Right cardiac atrium (tissue), 5 donors: Measurements from ENCODE around the gene RYR2. TPM values are rescaled to one million over a fixed set of nuclear protein-coding genes. Genes with fewer than 3 reads are reported as not detected.
A peak's percentile ranks its signal among the peaks of the same experiment; 100 is the strongest.

Source experiments
- ATAC-seq, 2 donors: fragments of 200-7000 bp; cut with Tn5 transposase; one replicate each; pipeline versions ENCODE4 v1.8.0 to v1.9.1; 2020; ENCODE audit warnings: moderate library complexity in 2 of 2, mild to moderate bottlenecking in 1 of 2
- DNase-seq, 3 donors: peaks; one replicate each; pipeline ENCODE4 v3.0.0-alpha.2; 2020
- H3K27ac ChIP-seq: one replicate; pipeline ENCODE4 v1.5.1; 2013; ENCODE audit warnings: mild to moderate bottlenecking, low read length, control low read depth, moderate library complexity
- H3K27me3 ChIP-seq: one replicate; pipeline ENCODE4 v1.6.1; 2013; ENCODE audit not compliant: control insufficient read depth, insufficient read depth
- H3K4me1 ChIP-seq: one replicate; pipeline ENCODE4 v1.6.1; 2013; ENCODE audit warnings: low read length; ENCODE audit not compliant: control insufficient read depth, insufficient read depth
- H3K4me3 ChIP-seq: one replicate; pipeline ENCODE4 v1.5.1; 2013; ENCODE audit warnings: low read length, control low read depth
- H3K9me3 ChIP-seq: one replicate; pipeline ENCODE4 v1.6.1; 2013; ENCODE audit warnings: low read length; ENCODE audit not compliant: control insufficient read depth
- WGBS: extraction: QIAGEN DNeasy Blood & Tissue Kit; methylation state at CpG from one replicate; pipeline ENCODE4 v1.1.7; 2013; 5-methylcytosine and 5-hydroxymethylcytosine counted together
- intact Hi-C, 4 donors: fragments of 100-400 bp; cut with DNase I; formaldehyde crosslinking; loops; one replicate each; pipeline versions ENCODE4 v1.11.0 to v1.14.0; 2022 to 2023
- polyA plus RNA-seq: library from polyadenylated mRNA; stranded (reverse); fragments of 200-250 nt; gene quantifications from one replicate; pipeline ENCODE4 v1.2.3, GENCODE V29; 2013
- total RNA-seq, 4 donors: library from RNA; stranded (reverse); fragmentation: NEBNext Ultra II Directional; extraction: Animal tissue kit (Norgen Biotek cat#: 25700); gene quantifications; one replicate each; pipeline ENCODE4 v1.2.1, GENCODE V29; 2021
- donor health status: healthy with polysubstance abuse.
- donor health status: DM: no; HTN: yes; CAD: no.
- donor health status: DM: no; HTN: no; CAD: no.
- donor health status: DM: no; HTN: yes; CAD: no; lungs with severe emphysema.
- donor health status: DM: yes; HTN: yes; CAD: no.

The RYR2 gene
- total and polyA plus RNA-seq, 5 donors = 166 to 716 (median 487) TPM

DNA sequence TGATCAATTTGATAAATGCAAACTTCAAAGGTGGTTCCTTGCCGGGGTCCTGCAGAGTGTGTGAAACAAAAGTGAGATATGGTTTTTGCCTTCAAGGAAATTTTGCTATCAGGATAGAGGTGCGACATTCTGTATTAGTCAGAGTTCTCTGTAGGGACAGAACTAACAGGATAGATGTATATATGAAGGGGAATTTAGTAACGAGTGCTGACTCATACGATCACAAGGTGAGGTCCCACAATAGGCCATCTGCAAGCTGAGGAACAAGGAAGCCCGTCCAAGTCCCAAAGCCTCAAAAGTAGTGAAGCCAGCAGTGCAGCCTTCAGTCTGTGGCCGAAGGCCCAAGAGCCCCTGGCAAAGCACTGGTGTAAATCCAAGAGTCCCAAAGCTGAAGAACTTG, 157.0 kb downstream of the RYR2 start:
- Histone ChIP-seq H3K27ac (peak overlapping the region; percentile 75), H3K4me1 (peaks cover 1% of the 10 kb centered on the region), H3K4me3 (no peak overlapping the region), H3K27me3 (no peaks in the 10 kb centered on the region), H3K9me3 (no peaks in the 10 kb centered on the region)
- ATAC-seq = no peak
- intact Hi-C loops = no loop called here
- WGBS = 48% methylated on average over 6 of the region's 6 CpGs
- no peak for DNase-seq

DNA sequence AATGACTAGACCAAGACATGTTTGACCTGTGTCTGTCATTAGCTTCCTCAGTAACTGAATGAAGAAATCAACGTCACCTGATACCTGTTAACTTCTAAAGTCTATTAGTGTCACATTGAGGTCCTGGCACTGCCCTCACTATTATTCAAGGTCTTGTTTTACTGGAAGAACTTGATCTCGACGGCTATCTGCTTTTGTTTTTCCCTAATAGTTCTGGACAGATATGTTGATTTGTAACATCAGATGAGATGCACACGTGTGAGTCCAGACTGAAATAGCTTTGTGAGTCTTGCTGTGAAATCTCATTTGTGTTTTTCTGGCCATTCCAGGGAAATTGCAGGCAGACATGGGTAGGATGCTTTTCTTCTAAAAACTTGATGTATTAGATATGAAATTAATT, 159.2 kb downstream of the RYR2 start:
- no peak overlapping the region for H3K27ac ChIP-seq
- ATAC-seq = no peak
- H3K9me3 ChIP-seq = no peaks in the 10 kb centered on the region
- peaks cover 8% of the 10 kb centered on the region for H3K4me1 ChIP-seq
- intact Hi-C loops = no loop called here
- 58% methylated on average over 4 of the region's 4 CpGs for WGBS
- H3K27me3 ChIP-seq = no peaks in the 10 kb centered on the region
- no peak for DNase-seq
- no peak overlapping the region for H3K4me3 ChIP-seq

DNA sequence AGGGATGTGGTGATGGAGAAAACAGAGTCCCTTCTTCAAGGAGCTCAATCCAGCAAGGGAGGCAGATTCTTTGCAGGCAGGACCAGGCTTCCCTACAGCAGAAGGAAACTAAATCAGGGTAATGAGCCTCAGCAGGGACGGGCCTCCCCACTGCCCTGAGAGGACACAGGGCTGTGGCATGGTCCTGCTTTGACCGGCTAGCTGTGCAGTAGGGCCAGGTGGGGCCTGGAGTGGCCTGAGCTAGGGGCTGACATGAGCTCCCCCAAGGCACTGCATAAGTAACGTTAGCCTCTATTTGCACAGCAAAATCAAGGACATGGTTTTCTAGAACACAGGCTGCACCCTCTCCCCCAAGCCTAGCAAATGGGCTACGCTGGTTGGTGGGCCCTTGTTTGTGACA, 162.9 kb downstream of the RYR2 start:
- WGBS = 86% methylated on average over 4 of the region's 4 CpGs
- no peaks in the 10 kb centered on the region for H3K9me3 ChIP-seq

DNA sequence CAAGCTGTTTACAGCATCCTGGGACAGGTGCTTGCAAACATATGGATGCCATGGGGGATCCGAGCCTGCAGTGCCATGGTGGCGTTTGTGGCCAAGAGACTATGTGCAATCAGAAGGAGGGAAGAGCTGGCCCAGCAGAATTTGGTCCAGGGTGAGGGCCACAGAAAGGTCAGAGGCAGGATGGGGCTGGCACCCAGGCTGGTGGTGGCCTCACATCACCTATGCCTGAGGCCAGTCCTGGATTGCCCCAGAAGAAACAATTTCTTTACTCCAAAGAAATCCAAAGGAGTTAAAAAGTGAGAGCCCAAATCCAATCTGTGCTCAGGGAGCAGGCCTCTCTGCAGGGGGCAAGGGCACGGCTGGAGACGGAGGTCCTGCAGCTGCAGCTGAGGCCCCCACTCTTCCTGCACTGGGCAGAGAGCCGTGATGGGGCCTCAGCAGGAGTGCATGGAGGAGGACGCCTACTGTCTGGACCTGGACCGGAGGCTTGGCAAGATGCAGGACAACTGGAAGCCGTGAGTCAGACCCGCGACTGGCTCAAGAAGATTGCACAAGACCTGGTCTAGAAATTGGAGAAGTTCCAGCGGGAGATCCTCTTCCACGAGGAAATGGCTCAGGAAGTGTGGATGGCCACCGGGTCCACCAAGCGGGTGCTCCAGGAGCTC, 163.5 kb downstream of the RYR2 start:
- intact Hi-C loops = no loop called here
- ATAC-seq = peak; percentile 76 to 78
- no peaks in the 10 kb centered on the region for H3K27me3 ChIP-seq
- peaks cover 10% of the 10 kb centered on the region for H3K4me1 ChIP-seq
- DNase-seq = peak; percentile 83 to 84 (median 84)
- H3K4me3 ChIP-seq = no peak overlapping the region
- H3K27ac ChIP-seq = no peak overlapping the region
- 43% methylated on average over 14 of the region's 14 CpGs for WGBS
- no peaks in the 10 kb centered on the region for H3K9me3 ChIP-seq

More for the DNA sequence above, 162.9 kb downstream of the RYR2 start:
- DNase-seq = no peak
- intact Hi-C loops = no loop called here
- ATAC-seq = peak; percentile 16 to 34
- Histone ChIP-seq H3K4me1 (peaks cover 12% of the 10 kb centered on the region), H3K27ac (peak overlapping the region; percentile 9), H3K27me3 (no peaks in the 10 kb centered on the region), H3K4me3 (no peak overlapping the region)

DNA sequence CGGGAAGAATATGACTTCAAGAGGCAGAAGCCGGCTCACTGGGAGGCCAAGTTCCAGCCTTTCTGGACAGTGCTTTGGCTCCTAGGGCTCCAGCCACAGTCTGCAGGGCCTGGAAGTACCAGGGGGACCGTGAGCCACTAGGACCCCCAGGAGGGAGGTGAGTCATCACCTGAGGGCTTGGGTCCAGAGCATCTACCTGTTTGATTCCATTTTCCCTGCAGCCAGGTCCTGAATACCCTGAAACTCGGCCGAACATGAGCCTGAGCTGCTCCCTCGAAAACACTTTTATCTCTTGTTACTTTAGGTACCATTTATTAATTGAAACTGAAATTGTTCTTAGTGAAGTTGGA, 164.1 kb downstream of the RYR2 start:
- WGBS = 54% methylated on average over 6 of the region's 6 CpGs

DNA sequence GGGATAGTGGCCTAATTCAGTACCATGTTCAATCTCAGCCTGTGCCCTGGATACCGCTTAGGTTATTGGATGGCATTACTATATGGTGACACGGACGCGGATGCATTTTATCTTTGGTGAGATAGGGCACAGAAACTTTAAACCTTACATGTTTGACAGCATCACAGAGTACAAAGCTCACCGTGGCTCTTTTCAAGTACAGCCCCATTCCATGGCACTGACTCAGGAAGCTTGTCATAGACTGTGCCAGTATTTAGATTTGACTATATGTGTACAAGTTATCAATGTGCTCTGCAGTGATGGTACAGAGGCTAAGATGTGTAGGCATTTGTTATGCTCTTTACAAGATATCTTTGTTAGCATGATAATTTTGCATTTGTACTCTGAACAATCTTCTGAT, 169.0 kb downstream of the RYR2 start:
- intact Hi-C loops = no loop called here
- H3K4me1 ChIP-seq = peaks cover 7% of the 10 kb centered on the region
- ATAC-seq (peak; percentile 32 to 47), DNase-seq (no peak)
- H3K4me3 ChIP-seq = no peak overlapping the region
- H3K9me3 ChIP-seq = no peaks in the 10 kb centered on the region
- 51% methylated on average over 5 of the region's 5 CpGs for WGBS
- no peaks in the 10 kb centered on the region for H3K27me3 ChIP-seq
- H3K27ac ChIP-seq = peak overlapping the region; percentile 71

More for the DNA sequence above, 164.1 kb downstream of the RYR2 start:
- Histone ChIP-seq H3K4me3 (no peak overlapping the region), H3K9me3 (no peaks in the 10 kb centered on the region), H3K27me3 (no peaks in the 10 kb centered on the region), H3K27ac (no peak overlapping the region), H3K4me1 (peaks cover 14% of the 10 kb centered on the region)
- DNase-seq (no peak), ATAC-seq (peak in 1 of 2 donors; percentile 14)
- intact Hi-C loops = no loop called here

DNA sequence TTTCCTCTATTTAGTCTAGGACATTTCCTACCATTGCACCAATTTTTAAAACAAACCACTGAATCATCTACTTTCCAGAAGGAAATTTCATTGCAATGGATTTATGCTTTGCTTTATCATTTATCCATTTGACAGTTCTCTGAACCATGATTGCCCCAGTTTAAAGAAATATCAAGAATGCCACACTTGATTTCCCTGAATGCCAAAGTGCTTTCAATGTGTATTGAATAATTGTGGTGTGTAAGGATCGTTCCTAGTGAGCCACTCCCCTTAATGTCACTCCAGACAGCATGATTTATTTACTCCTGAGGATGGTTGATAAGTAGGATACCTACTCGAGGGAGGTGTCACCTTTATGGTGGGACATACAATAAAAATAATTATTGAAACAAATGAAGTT, 169.6 kb downstream of the RYR2 start:
- H3K4me1 ChIP-seq = peaks cover 7% of the 10 kb centered on the region
- 26% methylated on average over 2 of the region's 2 CpGs for WGBS
- DNase-seq = no peak
- ATAC-seq = no peak
- H3K27me3 ChIP-seq = no peaks in the 10 kb centered on the region
- no peak overlapping the region for H3K27ac ChIP-seq
- no peak overlapping the region for H3K4me3 ChIP-seq
- intact Hi-C loops = no loop called here
- no peaks in the 10 kb centered on the region for H3K9me3 ChIP-seq

DNA sequence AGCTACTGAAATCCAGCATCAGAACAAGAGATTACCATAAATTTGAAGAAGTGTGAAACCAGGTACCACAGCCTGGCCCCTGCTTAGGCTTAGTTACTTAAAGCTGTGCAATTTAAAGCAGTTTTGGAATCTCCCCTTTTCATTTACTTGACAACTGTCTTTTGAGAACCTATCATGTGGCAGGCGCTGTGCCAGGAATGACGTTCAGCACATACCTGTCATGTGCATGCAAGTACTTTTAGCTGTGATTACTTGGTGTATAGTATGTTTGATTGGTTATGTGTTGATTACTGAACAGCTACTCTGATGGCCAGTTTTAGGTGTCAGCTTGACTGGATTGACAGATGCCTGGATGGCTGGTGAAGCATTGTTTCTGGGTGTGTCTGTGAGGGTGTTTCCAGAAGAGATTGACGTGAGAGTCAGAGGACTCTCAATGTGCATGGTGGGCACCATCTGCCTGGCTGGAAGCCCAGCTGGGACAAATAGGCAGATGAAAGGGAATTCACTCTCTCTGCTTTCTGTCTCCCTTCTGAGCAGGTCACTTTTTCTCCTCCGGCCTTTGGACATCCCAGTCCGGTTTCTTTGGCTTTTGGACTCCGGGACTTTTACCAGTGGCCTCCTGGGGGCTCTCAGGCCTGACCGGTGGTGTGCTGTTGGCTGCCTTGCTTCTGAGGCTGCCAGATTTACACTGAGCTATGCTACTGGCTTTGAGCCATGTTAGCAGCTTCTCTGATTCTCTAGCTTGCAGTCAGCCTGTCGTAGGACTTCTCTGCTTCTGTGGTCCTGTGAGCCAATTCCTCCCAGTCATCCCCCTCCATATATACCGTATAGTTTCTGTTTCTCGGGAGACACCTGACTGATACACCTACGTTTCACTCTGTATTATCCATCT, 178.0 kb downstream of the RYR2 start:
- H3K4me1 ChIP-seq = peaks cover 3% of the 10 kb centered on the region
- 31% methylated on average over 11 of the region's 11 CpGs for WGBS
- H3K27ac ChIP-seq = peak overlapping the region; percentile 31
- ATAC-seq (peak; percentile 54 to 74), DNase-seq (peak; percentile 44 to 77 (median 71))
- intact Hi-C loops = no loop called here
- no peaks in the 10 kb centered on the region for H3K9me3 ChIP-seq
- H3K4me3 ChIP-seq = no peak overlapping the region
- H3K27me3 ChIP-seq = no peaks in the 10 kb centered on the region

DNA sequence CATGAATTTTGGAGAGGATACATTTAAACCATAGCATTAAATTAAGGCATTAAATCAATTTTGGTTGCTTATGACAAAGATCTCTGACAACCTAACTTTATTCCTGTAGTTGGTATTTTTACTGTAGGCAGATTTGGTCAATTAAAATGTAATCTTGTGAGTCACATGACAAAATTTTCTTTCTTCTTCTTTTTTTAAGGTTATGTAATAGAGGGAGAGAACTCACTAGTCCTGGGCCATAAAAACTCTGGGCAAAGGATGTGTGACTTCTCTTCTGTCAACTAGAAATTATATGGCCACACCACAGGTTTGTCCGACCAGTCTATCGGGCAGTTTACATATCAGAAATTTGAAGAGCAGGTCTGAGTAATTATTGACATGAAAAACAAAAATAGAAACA, 181.4 kb downstream of the RYR2 start:
- DNase-seq = no peak
- no peaks in the 10 kb centered on the region for H3K9me3 ChIP-seq
- no peak for ATAC-seq
- H3K4me3 ChIP-seq = no peak overlapping the region
- intact Hi-C loops = no loop called here
- no peaks in the 10 kb centered on the region for H3K27me3 ChIP-seq
- peaks cover 4% of the 10 kb centered on the region for H3K4me1 ChIP-seq
- whole genome bisulfite sequencing = 74% methylated on average over 2 of the region's 2 CpGs
- H3K27ac ChIP-seq = no peak overlapping the region

DNA sequence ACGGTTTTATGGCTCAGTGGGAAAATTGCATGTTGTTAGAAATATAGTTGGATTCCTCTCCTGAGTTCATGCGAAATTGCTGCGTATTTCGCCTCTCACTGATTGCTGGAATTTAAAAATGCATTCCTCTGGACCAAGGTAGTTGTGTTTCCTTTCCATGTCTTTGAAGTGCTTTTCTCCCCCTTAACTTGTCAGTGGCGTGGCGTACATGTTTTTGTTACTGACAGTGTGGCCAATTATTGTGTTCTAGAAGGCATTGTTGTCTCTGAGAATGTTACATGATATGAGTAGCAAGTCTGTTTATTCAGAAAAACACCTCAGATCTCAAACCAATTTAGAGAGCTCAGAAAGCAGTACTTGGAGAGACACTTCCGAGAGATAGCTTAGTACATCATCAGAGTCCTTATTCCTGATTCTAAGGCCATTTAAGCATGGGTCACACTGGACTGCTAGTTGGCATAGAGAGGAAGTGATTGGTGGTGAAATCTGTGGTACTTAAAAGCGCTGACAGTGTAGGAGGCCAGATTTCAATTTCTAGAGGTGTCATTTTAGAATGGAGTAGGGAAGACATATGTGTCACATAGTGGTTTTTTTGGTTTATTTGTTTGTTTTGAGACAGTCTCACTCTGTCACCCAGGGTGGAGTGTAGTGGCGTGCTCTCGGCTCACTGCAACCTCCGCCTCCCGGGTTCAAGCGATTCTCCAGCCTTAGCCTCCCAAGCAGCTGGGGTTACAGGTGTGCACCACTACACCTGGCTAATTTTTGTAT, 184.4 kb downstream of the RYR2 start:
- Histone ChIP-seq H3K4me1 (peaks cover 2% of the 10 kb centered on the region), H3K9me3 (no peaks in the 10 kb centered on the region), H3K27ac (peak overlapping the region; percentile 27), H3K4me3 (no peak overlapping the region), H3K27me3 (no peaks in the 10 kb centered on the region)
- no peak for DNase-seq
- WGBS = 69% methylated on average over 13 of the region's 13 CpGs
- ATAC-seq = peak in 1 of 2 donors; percentile 12
- intact Hi-C loops = no loop called here

DNA sequence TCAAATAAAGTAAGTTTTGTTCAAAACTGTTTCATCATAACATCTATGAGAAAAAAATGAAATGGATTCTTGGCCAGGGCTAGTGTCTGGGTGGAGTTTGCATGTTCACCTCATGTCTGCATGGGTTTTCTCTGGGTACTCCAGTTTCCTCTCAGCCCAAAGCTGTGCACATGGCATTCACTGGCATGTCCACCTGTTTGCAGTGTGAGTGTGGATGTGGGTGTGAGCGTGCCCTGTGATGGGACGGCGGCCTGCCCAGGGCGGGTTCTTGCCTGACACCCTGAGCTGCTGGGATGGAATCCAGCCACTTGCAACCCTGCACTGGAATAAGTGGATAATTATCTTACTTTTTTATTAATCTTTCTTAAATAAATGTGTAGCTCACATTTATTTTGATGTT, 185.5 kb downstream of the RYR2 start:
- H3K4me1 ChIP-seq = peaks cover 2% of the 10 kb centered on the region
- H3K9me3 ChIP-seq = no peaks in the 10 kb centered on the region
- 70% methylated on average over 4 of the region's 4 CpGs for WGBS
- DNase-seq (peak in 2 of 3 donors; percentile 62 to 64), ATAC-seq (peak; percentile 45 to 50)
- no peak overlapping the region for H3K4me3 ChIP-seq
- intact Hi-C loops = no loop called here
- no peaks in the 10 kb centered on the region for H3K27me3 ChIP-seq
- no peak overlapping the region for H3K27ac ChIP-seq
